Smooth muscle cell (in vitro differentiated cells): Measurements from ENCODE around the gene YIF1A. TPM values are rescaled to one million over a fixed set of nuclear protein-coding genes. Genes with fewer than 3 reads are reported as not detected.

Source experiments
- DNase-seq: peaks from one replicate; lab custom pipeline; 2025; ENCODE audit not compliant: unreplicated experiment; lab: John Stamatoyannopoulos, UW
- H2AFZ ChIP-seq: fragments of 200-600 bp; sonication (generic); 2 replicates; pipeline ENCODE4 v1.6.0; 2016; ENCODE audit warnings: antibody characterized with exemption, low read depth, mild to moderate bottlenecking
- H3F3A ChIP-seq: fragments of 200-600 bp; sonication (generic); 2 replicates; pipeline ENCODE4 v1.6.0; 2017; ENCODE audit warnings: antibody characterized with exemption, low read depth
- H3K27ac ChIP-seq: fragments of 200-600 bp; sonication (generic); 2 replicates; pipeline ENCODE4 v1.5.1; 2016; ENCODE audit warnings: low read depth, mild to moderate bottlenecking
- H3K27me3 ChIP-seq: fragments of 200-600 bp; sonication (generic); 2 replicates; pipeline ENCODE4 v1.6.1; 2016; ENCODE audit warnings: low read depth, mild to moderate bottlenecking
- H3K36me3 ChIP-seq: fragments of 200-600 bp; sonication (generic); 2 replicates; pipeline ENCODE4 v1.5.1; 2016; ENCODE audit warnings: low read depth
- H3K4me1 ChIP-seq: fragments of 200-600 bp; sonication (generic); 2 replicates; pipeline ENCODE4 v1.5.1; 2016; ENCODE audit warnings: low read depth
- H3K4me2 ChIP-seq: fragments of 200-600 bp; sonication (generic); 2 replicates; pipeline ENCODE4 v1.6.0; 2016; ENCODE audit warnings: mild to moderate bottlenecking
- H3K4me3 ChIP-seq: fragments of 200-600 bp; sonication (generic); 2 replicates; pipeline ENCODE4 v1.5.1; 2016; ENCODE audit warnings: mild to moderate bottlenecking
- H3K79me2 ChIP-seq: fragments of 200-600 bp; sonication (generic); 2 replicates; pipeline ENCODE4 v1.6.0; 2016; ENCODE audit warnings: low read depth, mild to moderate bottlenecking
- H3K9ac ChIP-seq: fragments of 200-600 bp; sonication (generic); 2 replicates; pipeline ENCODE4 v1.6.0; 2016; ENCODE audit warnings: low read depth
- H3K9me3 ChIP-seq: fragments of 200-600 bp; sonication (generic); replicated peaks from 2 replicates; pipeline ENCODE4 v1.5.1; 2016; ENCODE audit warnings: low read depth
- H4K20me1 ChIP-seq: fragments of 200-600 bp; sonication (generic); 2 replicates; pipeline ENCODE4 v1.6.0; 2016; ENCODE audit warnings: low read depth
- CTCF ChIP-seq: fragments of 200-600 bp; sonication (generic); IDR thresholded peaks from 2 replicates; pipeline ENCODE4 v1.5.1; 2017; ENCODE audit warnings: borderline replicate concordance, mild to moderate bottlenecking, antibody characterized with exemption; ENCODE audit not compliant: insufficient read depth, poor library complexity, severe bottlenecking
- WGBS: methylation state at CpG from one replicate; pipeline ENCODE4 v1.1.7; 2016; ENCODE audit warnings: low lambda C conversion rate; 5-methylcytosine and 5-hydroxymethylcytosine counted together
- polyA plus RNA-seq: library from polyadenylated mRNA; unstranded; fragments of >200 nt; fragmentation: Nextera tagmentation; extraction: Ambion mirVana; gene quantifications from 2 replicates; pipeline ENCODE4 v1.2.1, GENCODE V29; 2016
- total RNA-seq: library from RNA; depleted of rRNA; stranded (reverse); fragments of >200 nt; gene quantifications from 2 replicates; pipeline ENCODE4 v1.2.3, GENCODE V29; 2014

YIF1A gene
- total and polyA plus RNA-seq, 2 experiments from 2014 or later = 195 to 365 TPM

- Histone ChIP-seq H3K9ac (no peak overlapping the region), H3K4me3 (no peak overlapping the region), H4K20me1 (peaks cover 43% of the 10 kb centered on the region), H3K27me3 (no peaks in the 10 kb centered on the region), H3K27ac (no peak overlapping the region), H3K4me2 (no peak overlapping the region), H3K36me3 (peaks cover 3% of the 10 kb centered on the region), H2AFZ (no peak overlapping the region), H3K4me1 (no peaks in the 10 kb centered on the region), H3K9me3 (no peaks in the 10 kb centered on the region), H3F3A (peaks cover 6% of the 10 kb centered on the region), H3K79me2 (peaks cover 10% of the 10 kb centered on the region)
- DNase-seq = no peak
- TF ChIP-seq CTCF = no peak
- WGBS = 94% methylated on average over 8 of the region's 8 CpGs
These were observed 13.5 kb downstream of the YIF1A start for GRCh38 chr11:66275396-66275795.

- H3F3A ChIP-seq = peaks cover 6% of the 10 kb centered on the region
- no peak overlapping the region for H3K27ac ChIP-seq
- H3K36me3 ChIP-seq = peaks cover 3% of the 10 kb centered on the region
- WGBS = 85% methylated on average over 1 of the region's 1 CpG
- H3K4me1 ChIP-seq = peaks cover 4% of the 10 kb centered on the region
- H3K79me2 ChIP-seq = peaks cover 22% of the 10 kb centered on the region
- H3K27me3 ChIP-seq = no peaks in the 10 kb centered on the region
- no peak overlapping the region for H3K9ac ChIP-seq
- DNase-seq = no peak
- peaks cover 52% of the 10 kb centered on the region for H4K20me1 ChIP-seq
- TF ChIP-seq CTCF = no peak
- no peak overlapping the region for H2AFZ ChIP-seq
- no peak overlapping the region for H3K4me2 ChIP-seq
- no peaks in the 10 kb centered on the region for H3K9me3 ChIP-seq
- no peak overlapping the region for H3K4me3 ChIP-seq
These were observed 14.7 kb downstream of the YIF1A start for GRCh38 chr11:66274219-66274618.

GRCh38 chr11:66272596-66272995 is 16.3 kb downstream of the YIF1A start:
- Histone ChIP-seq H3K4me3 (no peak overlapping the region), H3F3A (peaks cover 6% of the 10 kb centered on the region), H3K4me1 (peaks cover 5% of the 10 kb centered on the region), H3K36me3 (peaks cover 3% of the 10 kb centered on the region), H2AFZ (no peak overlapping the region), H3K4me2 (no peak overlapping the region), H3K27me3 (no peaks in the 10 kb centered on the region), H3K27ac (no peak overlapping the region), H3K9ac (no peak overlapping the region), H3K79me2 (peaks cover 27% of the 10 kb centered on the region), H3K9me3 (no peaks in the 10 kb centered on the region), H4K20me1 (peaks cover 52% of the 10 kb centered on the region)
- 97% methylated on average over 2 of the region's 2 CpGs for WGBS
- DNase-seq = no peak
- TF ChIP-seq CTCF = no peak

- Histone ChIP-seq H3K4me3 (no peak overlapping the region), H3K36me3 (peaks cover 3% of the 10 kb centered on the region), H3K27me3 (no peaks in the 10 kb centered on the region), H3K9me3 (no peaks in the 10 kb centered on the region), H3K27ac (no peak overlapping the region), H3K79me2 (peaks cover 27% of the 10 kb centered on the region), H3K9ac (no peak overlapping the region), H2AFZ (no peak overlapping the region), H3K4me1 (peaks cover 5% of the 10 kb centered on the region), H3F3A (peaks cover 6% of the 10 kb centered on the region), H4K20me1 (peaks cover 45% of the 10 kb centered on the region), H3K4me2 (no peak overlapping the region)
- DNase-seq = no peak
- 96% methylated on average over 7 of the region's 7 CpGs for WGBS
- TF ChIP-seq CTCF = no peak
These were observed 17.1 kb downstream of the YIF1A start for GRCh38 chr11:66271816-66272215.
